HepG2 (cell line): Measurements from ENCODE around the gene TPRG1L. TPM values are rescaled to one million over a fixed set of nuclear protein-coding genes. Genes with fewer than 3 reads are reported as not detected.

Experiments used
- ARID2 ChIP-seq: sonication (generic); formaldehyde crosslinking; IDR thresholded peaks from 2 replicates; pipeline ENCODE4 v1.8.1; 2022; ENCODE audit warnings: mild to moderate bottlenecking, missing genetic modification reagents, borderline replicate concordance
- GATAD1 ChIP-seq: IDR thresholded peaks from 2 replicates; pipeline ENCODE4 v1.6.1; 2016; ENCODE audit warnings: missing genetic modification reagents, missing compliant biosample characterization
- HNRNPL ChIP-seq: fragments of 200-400 bp; formaldehyde crosslinking; IDR thresholded peaks from 2 replicates; pipeline ENCODE4 v1.6.1; 2017; ENCODE audit warnings: mild to moderate bottlenecking, low read depth, low read length
- KMT2B ChIP-seq: IDR thresholded peaks from 2 replicates; pipeline ENCODE4 v1.6.1; 2016; ENCODE audit warnings: missing genetic modification reagents, missing compliant biosample characterization
- MYC ChIP-seq: sonication (generic); formaldehyde crosslinking; IDR thresholded peaks from 2 replicates; pipeline ENCODE4 v1.9.0; 2021; ENCODE audit warnings: missing genetic modification reagents, borderline replicate concordance
- RARG ChIP-seq: sonication (generic); formaldehyde crosslinking; IDR thresholded peaks from 2 replicates; pipeline ENCODE4 v1.4.0; 2020; ENCODE audit warnings: low read depth, mild to moderate bottlenecking, missing genetic modification reagents
- TAF1 ChIP-seq: sonication (generic); formaldehyde crosslinking; IDR thresholded peaks from 2 replicates; pipeline ENCODE4 v1.4.0; 2020; ENCODE audit warnings: missing genetic modification reagents
- TEAD2 ChIP-seq: sonication (generic); formaldehyde crosslinking; IDR thresholded peaks from 2 replicates; pipeline ENCODE4 v1.9.0; 2021; ENCODE audit warnings: missing genetic modification reagents
- ZNF136 ChIP-seq: sonication (generic); formaldehyde crosslinking; IDR thresholded peaks from 2 replicates; pipeline ENCODE4 v1.8.1; 2022; ENCODE audit warnings: low read depth, mild to moderate bottlenecking, moderate library complexity, missing genetic modification reagents
- ZNF205 ChIP-seq: IDR thresholded peaks from 2 replicates; pipeline ENCODE4 v1.6.1; 2018; ENCODE audit warnings: missing biosample characterization, missing genetic modification reagents
- ZNF615 ChIP-seq: sonication (generic); formaldehyde crosslinking; IDR thresholded peaks from 2 replicates; pipeline ENCODE4 v1.5.0; 2020; ENCODE audit warnings: mild to moderate bottlenecking, missing genetic modification reagents, borderline replicate concordance
- ZSCAN12 ChIP-seq: sonication (generic); formaldehyde crosslinking; IDR thresholded peaks from 2 replicates; pipeline ENCODE4 v1.9.0; 2021; ENCODE audit warnings: mild to moderate bottlenecking, missing genetic modification reagents
- polyA plus RNA-seq, 8 experiments: library from polyadenylated mRNA; depleted of rRNA in 3 of 8; stranded (reverse) in 7 of 8; unstranded in 1 of 8; fragments of >200 nt; fragmentation: Illumina TruSeq in 4 of 8; extraction: Trizol in 4 of 8; gene quantifications; 2 replicates each; pipeline versions ENCODE4 v1.2.1 to v1.2.3, GENCODE V29; 2011 to 2016; ENCODE audit warnings: low read depth in 4 of 8, missing spikeins in 1 of 8, mixed read lengths in 1 of 8; ENCODE audit not compliant: insufficient read depth in 1 of 8
- total RNA-seq, 5 experiments: library from RNA; depleted of rRNA; stranded (reverse); fragments of >200 nt; fragmentation: Illumina TruSeq; extraction: Trizol; gene quantifications; 2 replicates each; pipeline ENCODE4 v1.2.3, GENCODE V29; 2016; ENCODE audit warnings: low read depth in 1 of 5
- TF ChIP-seq, protein P1 (sequence below): sonication (generic); formaldehyde crosslinking; IDR thresholded peaks from 2 replicates; pipeline ENCODE4 v1.5.1; 2020; ENCODE audit warnings: missing genetic modification reagents, mild to moderate bottlenecking, borderline replicate concordance
- TF ChIP-seq, protein P2 (sequence below): sonication (generic); formaldehyde crosslinking; IDR thresholded peaks from 2 replicates; pipeline ENCODE4 v1.5.1; 2020; ENCODE audit warnings: missing genetic modification reagents, mild to moderate bottlenecking, borderline replicate concordance
- TF ChIP-seq, protein P3 (sequence below): sonication (generic); formaldehyde crosslinking; IDR thresholded peaks from 2 replicates; pipeline ENCODE4 v1.5.0; 2020; ENCODE audit warnings: mild to moderate bottlenecking, missing genetic modification reagents
- TF ChIP-seq, protein P4 (sequence below): sonication (generic); formaldehyde crosslinking; IDR thresholded peaks from 2 replicates; pipeline ENCODE4 v1.4.0; 2020; ENCODE audit warnings: missing genetic modification reagents
- TF ChIP-seq, protein P5 (sequence below): sonication (generic); formaldehyde crosslinking; conservative IDR thresholded peaks from 2 replicates; pipeline ENCODE4 v1.8.0; 2022; ENCODE audit warnings: missing genetic modification reagents

The TPRG1L gene
- total and polyA plus RNA-seq, 2 of the 13 experiments (the other 11 are each of a cell fraction or from before 2014, with no cell fraction given): 21.3 to 37.4 TPM

DNA sequence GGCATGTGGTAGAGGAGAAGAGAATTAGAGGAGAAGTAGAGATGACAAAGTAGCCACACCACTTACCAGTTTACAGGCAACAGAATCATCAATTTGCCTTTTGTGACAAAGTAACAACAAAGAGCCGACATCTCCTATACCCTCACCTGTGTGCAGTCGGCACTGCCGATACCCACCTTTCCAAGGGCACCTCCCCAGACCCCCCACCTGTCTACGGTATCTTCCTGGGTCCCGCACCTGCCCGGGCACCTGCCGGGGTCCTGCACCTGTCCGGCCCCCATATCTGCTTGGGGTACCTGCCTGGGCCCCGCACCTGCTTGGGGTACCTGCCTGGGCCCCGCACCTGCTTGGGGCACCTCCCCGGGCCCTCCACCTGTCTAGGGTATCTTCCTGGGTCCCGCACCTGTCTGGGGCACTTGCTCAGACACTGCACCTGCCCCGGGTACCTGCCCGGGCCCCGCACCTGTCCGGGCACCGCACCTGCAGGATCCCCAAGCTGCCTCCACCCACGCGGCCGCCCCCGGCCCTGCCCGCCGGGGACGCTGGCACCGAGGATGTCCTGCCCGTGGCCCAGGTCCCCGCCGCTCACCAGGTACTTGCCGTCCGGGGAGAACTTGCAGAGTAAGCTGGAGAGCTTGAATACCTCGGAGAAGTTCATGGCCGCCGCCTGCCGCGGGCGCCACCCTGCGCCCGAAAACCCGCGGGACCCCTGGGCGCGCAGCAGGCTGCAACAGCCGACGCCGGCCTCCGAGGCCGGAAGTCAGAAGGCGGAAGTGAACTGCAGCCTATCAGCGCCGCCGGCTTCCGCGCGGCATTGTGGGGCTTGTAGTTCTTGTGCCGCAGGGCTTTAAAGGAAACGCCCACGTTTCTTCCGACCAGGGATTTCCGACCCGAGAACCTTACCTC is 24.8 kb downstream of the TPRG1L start, which contains the start of gene WRAP73 (continued):
- TF ChIP-seq, protein P1, sequence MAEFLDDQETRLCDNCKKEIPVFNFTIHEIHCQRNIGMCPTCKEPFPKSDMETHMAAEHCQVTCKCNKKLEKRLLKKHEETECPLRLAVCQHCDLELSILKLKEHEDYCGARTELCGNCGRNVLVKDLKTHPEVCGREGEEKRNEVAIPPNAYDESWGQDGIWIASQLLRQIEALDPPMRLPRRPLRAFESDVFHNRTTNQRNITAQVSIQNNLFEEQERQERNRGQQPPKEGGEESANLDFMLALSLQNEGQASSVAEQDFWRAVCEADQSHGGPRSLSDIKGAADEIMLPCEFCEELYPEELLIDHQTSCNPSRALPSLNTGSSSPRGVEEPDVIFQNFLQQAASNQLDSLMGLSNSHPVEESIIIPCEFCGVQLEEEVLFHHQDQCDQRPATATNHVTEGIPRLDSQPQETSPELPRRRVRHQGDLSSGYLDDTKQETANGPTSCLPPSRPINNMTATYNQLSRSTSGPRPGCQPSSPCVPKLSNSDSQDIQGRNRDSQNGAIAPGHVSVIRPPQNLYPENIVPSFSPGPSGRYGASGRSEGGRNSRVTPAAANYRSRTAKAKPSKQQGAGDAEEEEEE (CRISPR knock-in tag): no peak
- 0 out of 2 replicates have a peak, but pooled peaks have one; percentile 14 for TF ChIP-seq ZNF205 (CRISPR knock-in tag)
- TF ChIP-seq GATAD1: peak; percentile 79
- TF ChIP-seq, protein P2, sequence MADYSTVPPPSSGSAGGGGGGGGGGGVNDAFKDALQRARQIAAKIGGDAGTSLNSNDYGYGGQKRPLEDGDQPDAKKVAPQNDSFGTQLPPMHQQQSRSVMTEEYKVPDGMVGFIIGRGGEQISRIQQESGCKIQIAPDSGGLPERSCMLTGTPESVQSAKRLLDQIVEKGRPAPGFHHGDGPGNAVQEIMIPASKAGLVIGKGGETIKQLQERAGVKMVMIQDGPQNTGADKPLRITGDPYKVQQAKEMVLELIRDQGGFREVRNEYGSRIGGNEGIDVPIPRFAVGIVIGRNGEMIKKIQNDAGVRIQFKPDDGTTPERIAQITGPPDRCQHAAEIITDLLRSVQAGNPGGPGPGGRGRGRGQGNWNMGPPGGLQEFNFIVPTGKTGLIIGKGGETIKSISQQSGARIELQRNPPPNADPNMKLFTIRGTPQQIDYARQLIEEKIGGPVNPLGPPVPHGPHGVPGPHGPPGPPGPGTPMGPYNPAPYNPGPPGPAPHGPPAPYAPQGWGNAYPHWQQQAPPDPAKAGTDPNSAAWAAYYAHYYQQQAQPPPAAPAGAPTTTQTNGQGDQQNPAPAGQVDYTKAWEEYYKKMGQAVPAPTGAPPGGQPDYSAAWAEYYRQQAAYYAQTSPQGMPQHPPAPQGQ (CRISPR knock-in tag): no peak
- TF ChIP-seq, protein P3, sequence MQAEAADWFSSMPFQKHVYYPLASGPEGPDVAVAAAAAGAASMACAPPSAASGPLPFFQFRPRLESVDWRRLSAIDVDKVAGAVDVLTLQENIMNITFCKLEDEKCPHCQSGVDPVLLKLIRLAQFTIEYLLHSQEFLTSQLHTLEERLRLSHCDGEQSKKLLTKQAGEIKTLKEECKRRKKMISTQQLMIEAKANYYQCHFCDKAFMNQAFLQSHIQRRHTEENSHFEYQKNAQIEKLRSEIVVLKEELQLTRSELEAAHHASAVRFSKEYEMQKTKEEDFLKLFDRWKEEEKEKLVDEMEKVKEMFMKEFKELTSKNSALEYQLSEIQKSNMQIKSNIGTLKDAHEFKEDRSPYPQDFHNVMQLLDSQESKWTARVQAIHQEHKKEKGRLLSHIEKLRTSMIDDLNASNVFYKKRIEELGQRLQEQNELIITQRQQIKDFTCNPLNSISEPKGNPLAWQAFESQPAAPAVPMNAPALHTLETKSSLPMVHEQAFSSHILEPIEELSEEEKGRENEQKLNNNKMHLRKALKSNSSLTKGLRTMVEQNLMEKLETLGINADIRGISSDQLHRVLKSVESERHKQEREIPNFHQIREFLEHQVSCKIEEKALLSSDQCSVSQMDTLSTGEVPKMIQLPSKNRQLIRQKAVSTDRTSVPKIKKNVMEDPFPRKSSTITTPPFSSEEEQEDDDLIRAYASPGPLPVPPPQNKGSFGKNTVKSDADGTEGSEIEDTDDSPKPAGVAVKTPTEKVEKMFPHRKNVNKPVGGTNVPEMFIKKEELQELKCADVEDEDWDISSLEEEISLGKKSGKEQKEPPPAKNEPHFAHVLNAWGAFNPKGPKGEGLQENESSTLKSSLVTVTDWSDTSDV (CRISPR knock-in tag): no peak
- no peak for TF ChIP-seq RARG (CRISPR knock-in tag)
- TF ChIP-seq, protein P4, sequence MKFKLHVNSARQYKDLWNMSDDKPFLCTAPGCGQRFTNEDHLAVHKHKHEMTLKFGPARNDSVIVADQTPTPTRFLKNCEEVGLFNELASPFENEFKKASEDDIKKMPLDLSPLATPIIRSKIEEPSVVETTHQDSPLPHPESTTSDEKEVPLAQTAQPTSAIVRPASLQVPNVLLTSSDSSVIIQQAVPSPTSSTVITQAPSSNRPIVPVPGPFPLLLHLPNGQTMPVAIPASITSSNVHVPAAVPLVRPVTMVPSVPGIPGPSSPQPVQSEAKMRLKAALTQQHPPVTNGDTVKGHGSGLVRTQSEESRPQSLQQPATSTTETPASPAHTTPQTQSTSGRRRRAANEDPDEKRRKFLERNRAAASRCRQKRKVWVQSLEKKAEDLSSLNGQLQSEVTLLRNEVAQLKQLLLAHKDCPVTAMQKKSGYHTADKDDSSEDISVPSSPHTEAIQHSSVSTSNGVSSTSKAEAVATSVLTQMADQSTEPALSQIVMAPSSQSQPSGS (CRISPR knock-in tag): no peak
- TF ChIP-seq ARID2 (CRISPR knock-in tag): no peak
- no peak for TF ChIP-seq HNRNPL
- TF ChIP-seq TAF1 (CRISPR knock-in tag): peak; percentile 44; the same call in 1 of the 2 replicates
- peak; percentile 27; the same call in 1 of the 2 replicates for TF ChIP-seq MYC (CRISPR knock-in tag)
- TF ChIP-seq, protein P5, sequence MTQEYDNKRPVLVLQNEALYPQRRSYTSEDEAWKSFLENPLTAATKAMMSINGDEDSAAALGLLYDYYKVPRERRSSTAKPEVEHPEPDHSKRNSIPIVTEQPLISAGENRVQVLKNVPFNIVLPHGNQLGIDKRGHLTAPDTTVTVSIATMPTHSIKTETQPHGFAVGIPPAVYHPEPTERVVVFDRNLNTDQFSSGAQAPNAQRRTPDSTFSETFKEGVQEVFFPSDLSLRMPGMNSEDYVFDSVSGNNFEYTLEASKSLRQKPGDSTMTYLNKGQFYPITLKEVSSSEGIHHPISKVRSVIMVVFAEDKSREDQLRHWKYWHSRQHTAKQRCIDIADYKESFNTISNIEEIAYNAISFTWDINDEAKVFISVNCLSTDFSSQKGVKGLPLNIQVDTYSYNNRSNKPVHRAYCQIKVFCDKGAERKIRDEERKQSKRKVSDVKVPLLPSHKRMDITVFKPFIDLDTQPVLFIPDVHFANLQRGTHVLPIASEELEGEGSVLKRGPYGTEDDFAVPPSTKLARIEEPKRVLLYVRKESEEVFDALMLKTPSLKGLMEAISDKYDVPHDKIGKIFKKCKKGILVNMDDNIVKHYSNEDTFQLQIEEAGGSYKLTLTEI (CRISPR knock-in tag): no peak
- no peak for TF ChIP-seq ZSCAN12 (CRISPR knock-in tag)
- peak; percentile 73; the same call in 1 of the 2 replicates for TF ChIP-seq KMT2B (CRISPR knock-in tag)
- TF ChIP-seq TEAD2 (CRISPR knock-in tag): no peak
- TF ChIP-seq ZNF615 (CRISPR knock-in tag): no peak
- no peak for TF ChIP-seq ZNF136 (CRISPR knock-in tag)
